HG02798 (cell line): Measurements from ENCODE around the gene CUL9.

ENCODE experiments used
- ATAC-seq: cut with Tn5 transposase; IDR thresholded peaks from one replicate; pipeline ENCODE4 v1.9.1; 2021; ENCODE audit warnings: mild to moderate bottlenecking; ENCODE audit not compliant: unreplicated experiment, poor library complexity

Gene CUL9

DNA sequence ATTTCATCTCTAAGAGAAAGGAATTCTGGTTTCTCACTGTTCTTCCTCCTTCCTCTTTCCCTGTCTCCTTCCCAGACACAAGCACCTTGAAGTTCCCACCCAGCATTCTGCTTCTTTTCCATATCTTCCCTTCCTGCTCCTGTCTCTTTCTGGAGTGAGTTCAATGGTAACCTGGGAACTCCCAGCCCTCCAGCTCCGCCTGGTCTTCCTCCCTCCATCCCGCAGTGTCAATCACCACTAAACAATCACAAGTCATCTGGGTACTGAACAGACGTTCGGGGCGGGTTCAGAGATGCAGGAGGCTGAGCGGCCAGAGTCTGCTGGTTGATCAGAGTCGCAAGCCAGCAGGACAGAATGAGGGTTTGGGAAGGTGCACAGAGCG, 69.0 kb downstream of the CUL9 start:
- no peak for ATAC-seq

DNA sequence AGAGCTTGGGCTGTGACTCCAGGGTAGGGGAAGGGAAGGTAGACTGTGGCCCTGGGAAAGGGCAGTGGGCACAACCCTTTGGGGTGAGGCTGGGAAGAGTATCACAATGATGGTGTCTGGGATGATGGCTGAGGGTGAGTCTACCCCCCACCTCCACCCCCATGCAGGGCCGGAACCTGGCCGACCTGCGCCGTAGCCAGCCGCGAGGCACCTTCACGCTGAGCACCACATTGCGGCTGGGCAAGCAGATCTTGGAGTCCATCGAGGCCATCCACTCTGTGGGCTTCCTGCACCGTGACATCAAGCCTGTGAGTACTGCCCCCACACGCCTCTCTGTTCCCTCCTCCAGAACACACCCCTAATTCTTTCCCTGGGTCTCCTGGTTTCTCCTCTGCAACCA, 71.4 kb downstream of the CUL9 start:
- ATAC-seq, result no peak

GRCh38 chr6:43254138-43254817, 72.3 kb downstream of the CUL9 start:
- no peak for ATAC-seq

- ATAC-seq, result no peak
Observed at GRCh38 chr6:43254846-43255245, 72.8 kb downstream of the CUL9 start.

DNA sequence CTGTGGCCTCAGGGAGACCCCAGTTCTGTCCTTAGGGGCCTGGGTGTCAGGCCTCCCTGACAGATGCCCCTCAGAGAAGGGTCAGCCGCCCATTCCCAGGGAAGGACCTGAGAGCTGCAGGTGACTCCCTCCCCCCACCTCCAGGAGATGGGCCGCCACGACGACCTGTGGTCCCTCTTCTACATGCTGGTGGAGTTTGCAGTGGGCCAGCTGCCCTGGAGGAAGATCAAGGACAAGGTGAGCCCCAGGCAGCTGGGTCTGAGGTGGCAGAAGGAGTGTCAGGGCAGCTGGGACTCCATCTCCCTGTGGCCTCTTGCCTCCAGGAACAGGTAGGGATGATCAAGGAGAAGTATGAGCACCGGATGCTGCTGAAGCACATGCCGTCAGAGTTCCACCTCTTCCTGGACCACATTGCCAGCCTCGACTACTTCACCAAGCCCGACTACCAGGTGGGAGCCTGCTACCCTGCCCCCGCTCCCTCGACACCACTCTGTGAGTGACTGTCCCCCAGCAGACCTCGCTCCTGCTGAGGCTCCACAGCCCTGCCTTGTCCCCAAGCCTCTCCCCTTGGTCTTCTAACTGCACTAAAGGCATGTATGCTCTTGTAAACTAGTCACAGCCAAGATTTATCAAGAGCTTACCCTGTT, 73.5 kb downstream of the CUL9 start:
- no peak for ATAC-seq

DNA sequence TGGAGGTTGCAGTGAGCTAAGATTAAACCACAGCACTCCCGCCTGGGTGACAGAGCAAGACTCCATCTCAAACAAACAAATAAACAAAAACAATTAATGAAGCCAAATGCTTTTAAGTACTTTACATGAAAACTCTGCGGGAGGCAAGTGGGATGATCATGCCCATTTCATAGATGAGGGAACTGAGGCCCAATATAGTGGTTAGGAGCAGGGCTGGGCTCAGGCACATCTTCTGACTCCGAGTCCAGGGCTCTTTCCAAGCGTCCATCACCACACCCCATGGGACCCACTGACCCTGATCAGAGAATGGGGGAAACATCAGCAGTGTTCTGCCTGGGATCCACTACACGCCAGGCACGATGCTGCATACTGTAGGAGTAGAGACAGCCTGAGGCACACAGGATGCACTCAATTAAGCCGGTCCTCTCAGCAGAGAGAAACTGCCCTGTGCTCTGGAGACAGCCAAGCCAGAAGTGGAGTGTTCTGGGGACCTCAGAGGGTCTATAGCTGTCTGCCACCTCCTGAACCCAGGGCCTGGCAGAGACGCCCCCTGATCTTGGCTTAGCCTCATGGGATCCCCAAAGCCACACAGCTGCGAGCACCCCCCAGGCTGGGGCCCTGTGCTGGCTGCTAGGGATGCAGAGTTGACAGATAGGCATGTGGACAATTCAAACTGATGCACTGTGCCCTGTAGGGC, 74.8 kb downstream of the CUL9 start:
- ATAC-seq, result no peak

GRCh38 chr6:43257367-43258145, 75.6 kb downstream of the CUL9 start:
- no peak for ATAC-seq

DNA sequence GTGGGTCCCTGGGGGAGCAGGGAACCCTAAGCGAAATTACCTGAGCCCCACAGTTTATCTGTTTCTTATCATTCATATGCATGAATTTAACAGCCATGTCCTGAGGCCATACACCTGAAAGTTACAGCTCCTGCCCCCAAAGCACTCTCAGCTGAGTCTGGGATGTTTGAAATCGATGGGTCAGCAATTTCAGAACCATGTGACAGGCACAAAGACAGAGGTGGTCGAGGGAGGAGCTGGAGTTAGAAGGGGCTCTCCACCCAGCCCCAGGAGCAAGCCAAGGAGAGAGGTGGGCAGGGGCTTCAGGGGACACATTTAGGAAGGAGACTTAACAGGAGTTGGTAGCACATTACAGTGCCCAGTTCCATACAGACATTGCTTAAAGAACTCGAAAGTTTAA, 76.2 kb downstream of the CUL9 start:
- no peak for ATAC-seq

DNA sequence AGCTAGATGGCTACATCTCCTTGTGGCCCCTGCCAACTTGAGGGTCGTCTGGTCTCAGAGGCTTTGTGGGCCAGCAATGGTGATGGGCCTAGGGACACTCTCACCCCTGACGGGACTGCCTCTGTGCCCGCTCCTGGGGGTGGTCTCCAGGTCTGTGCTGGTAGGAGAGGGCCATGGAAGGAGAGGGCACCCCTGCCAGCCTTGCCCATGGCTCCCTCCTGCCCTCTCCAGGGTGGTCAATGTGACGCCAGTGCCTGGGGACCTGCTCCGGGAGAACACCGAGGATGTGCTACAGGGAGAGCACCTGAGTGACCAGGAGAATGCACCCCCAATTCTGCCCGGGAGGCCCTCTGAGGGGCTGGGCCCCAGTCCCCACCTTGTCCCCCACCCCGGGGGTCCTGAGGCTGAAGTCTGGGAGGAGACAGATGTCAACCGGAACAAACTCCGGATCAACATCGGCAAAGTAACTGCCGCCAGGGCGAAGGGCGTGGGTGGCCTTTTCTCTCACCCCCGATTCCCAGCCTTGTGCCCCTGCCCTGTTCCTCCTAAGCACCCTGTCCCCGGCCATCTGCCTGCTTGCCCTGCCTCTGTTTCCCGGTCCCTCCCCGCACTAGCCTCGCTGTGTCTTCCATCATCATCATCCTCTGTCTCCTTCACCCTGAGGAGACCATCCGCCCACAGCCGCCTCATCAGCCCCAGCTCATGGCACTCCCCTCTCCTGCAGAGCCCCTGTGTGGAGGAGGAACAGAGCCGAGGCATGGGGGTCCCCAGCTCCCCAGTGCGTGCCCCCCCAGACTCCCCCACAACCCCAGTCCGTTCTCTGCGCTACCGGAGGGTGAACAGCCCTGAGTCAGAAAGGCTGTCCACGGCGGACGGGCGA, 77.1 kb downstream of the CUL9 start:
- ATAC-seq, result no peak

DNA sequence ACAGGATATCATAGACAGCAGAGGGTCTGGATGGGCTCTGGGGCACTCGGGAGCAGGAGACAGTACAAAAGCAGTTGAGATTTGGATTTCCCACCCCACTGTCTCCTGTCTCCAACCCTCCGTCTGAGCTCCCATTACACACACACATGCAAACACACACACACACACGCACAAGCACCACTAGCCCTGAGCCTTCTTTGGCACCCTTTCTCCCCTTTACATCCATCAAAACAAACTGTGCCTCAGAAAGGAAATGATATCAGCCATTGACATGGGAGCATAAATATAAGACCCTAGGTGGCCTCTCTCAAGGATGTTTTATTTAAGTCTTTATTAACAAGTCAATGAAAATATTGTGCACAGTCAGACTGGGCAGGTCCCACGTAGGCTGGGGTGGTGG, 78.8 kb downstream of the CUL9 start:
- ATAC-seq, result no peak

GRCh38 chr6:43261198-43261597, 79.2 kb downstream of the CUL9 start:
- ATAC-seq, result no peak

GRCh38 chr6:43262000-43262779, 80.2 kb downstream of the CUL9 start:
- ATAC-seq, result no peak

- ATAC-seq, result no peak
Observed at GRCh38 chr6:43262780-43263313, 80.9 kb downstream of the CUL9 start.

- ATAC-seq, result peak; percentile 79
Observed at GRCh38 chr6:43263314-43264178, 81.5 kb downstream of the CUL9 start.

DNA sequence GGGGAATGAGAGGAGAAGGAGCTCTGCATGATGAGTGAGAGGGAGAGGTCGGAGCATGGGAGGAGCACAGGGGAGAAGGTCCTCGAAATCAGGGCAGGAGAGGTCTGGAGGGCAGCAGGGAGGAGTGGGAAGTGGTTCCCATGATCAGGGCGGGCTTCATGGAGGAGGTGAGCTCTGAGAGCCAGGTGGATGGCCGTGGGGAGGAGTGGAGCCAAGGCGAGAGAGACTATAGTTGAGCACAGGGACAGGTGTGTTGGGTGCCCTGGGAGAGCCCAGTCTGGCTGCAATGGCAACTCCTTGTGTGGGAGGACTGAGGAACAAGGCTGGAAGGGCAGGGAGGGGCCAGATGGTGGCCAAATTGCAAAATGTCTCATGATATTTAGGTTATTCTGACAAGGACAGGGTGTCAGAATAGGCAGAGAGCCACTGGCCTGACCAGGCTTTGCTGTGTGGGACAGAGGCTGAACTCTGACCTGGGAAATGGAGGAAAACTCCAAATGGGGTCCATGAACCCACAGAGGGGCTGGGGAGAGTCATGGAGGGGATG, 82.7 kb downstream of the CUL9 start:
- ATAC-seq, result no peak

- no peak for ATAC-seq
Observed at GRCh38 chr6:43265564-43265963, 83.6 kb downstream of the CUL9 start.

GRCh38 chr6:43267619-43268354, 85.8 kb downstream of the CUL9 start:
- no peak for ATAC-seq
